Measurements from ENCODE around the gene ZNF768.

ZNF768 gene

DNA sequence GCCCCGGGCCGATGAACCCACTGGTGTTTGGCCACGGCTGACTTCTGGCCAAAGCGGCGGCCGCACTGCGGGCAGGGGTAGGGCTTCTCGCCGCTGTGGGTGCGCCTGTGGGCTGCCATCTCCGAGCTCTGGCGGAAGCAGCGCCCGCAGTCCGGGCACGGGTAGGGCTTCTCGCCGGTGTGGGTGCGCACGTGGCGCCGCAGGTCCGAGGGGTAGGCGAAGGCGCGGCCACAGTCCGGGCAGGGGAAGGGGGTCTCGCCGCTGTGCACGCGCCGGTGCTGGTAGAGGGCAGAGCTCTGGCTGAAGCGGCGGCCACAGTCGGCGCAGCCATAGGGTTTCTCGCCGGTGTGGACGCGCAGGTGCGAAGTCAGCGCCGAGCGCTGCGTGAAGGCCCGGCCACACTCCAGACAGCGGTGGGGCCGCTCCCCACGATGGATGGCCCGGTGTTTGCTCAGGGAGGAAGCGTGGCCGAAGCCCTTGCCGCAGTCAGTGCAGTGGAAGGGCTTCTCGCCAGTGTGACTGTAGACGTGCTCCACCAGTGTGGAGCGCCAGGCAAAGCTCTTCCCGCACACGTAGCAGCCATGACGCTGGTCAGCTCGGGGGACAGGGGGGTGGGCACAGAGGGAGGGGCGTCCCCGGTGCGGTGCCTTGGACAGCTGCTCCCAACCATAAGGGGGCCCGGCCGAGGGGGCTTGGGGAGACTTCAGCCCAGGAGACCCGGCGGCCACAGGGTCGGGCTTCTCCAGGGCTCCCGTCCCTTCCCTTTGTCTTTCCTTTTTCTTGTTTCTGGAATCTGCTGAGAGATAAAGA, 29.2 kb upstream of the ZNF768 start:
- TF ChIP-seq, protein P1, sequence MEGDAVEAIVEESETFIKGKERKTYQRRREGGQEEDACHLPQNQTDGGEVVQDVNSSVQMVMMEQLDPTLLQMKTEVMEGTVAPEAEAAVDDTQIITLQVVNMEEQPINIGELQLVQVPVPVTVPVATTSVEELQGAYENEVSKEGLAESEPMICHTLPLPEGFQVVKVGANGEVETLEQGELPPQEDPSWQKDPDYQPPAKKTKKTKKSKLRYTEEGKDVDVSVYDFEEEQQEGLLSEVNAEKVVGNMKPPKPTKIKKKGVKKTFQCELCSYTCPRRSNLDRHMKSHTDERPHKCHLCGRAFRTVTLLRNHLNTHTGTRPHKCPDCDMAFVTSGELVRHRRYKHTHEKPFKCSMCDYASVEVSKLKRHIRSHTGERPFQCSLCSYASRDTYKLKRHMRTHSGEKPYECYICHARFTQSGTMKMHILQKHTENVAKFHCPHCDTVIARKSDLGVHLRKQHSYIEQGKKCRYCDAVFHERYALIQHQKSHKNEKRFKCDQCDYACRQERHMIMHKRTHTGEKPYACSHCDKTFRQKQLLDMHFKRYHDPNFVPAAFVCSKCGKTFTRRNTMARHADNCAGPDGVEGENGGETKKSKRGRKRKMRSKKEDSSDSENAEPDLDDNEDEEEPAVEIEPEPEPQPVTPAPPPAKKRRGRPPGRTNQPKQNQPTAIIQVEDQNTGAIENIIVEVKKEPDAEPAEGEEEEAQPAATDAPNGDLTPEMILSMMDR (conservative IDR thresholded peaks at IDR 0.05; ENCODE audit: low read length), result no peak
- H3K4me3 ChIP-seq (ENCODE audit: low read length), result no peak overlapping the region
- no peak for DNase-seq (ENCODE audit: low read depth)

DNA sequence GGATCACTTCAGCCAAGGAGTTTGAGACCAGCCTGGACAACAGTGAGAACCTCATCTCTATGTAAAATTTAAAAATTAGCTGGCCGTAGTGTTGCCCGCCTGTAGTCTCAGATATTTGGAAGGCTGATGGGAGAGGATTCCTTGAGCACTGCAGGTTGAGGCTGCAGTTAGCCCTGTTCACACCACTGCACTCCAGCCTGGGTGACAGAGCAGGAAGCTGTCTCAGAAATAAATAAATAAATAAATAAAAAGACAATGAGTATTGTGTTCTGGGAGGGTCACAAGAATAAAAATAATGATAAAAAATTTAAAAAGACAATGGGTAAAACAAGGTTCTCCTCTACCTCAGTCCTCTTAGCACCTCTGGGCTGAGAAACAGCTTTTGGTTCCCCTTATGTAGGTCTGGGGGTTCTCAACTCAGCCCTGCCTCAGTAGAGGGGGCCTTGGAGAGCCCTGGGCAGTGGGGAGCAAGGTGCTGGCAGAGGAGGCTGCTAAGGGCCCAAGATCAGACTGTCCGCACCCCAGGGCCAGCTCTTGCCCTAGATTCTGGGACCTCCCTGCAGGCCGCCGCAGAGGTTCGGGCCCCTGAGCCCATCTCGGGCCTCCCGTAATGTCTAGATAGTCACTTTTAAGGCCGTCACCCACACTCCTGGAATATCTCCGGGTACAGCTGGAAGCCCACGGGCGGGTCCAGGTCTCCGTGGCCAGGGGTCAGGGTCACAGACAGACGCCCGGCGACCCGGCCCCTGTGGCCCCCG, 28.4 kb upstream of the ZNF768 start:
- TF ChIP-seq, protein P1 (conservative IDR thresholded peaks at IDR 0.05; ENCODE audit: low read length), result no peak
- no peak for DNase-seq (ENCODE audit: low read depth)
- no peak overlapping the region for H3K4me3 ChIP-seq (ENCODE audit: low read length)

DNA sequence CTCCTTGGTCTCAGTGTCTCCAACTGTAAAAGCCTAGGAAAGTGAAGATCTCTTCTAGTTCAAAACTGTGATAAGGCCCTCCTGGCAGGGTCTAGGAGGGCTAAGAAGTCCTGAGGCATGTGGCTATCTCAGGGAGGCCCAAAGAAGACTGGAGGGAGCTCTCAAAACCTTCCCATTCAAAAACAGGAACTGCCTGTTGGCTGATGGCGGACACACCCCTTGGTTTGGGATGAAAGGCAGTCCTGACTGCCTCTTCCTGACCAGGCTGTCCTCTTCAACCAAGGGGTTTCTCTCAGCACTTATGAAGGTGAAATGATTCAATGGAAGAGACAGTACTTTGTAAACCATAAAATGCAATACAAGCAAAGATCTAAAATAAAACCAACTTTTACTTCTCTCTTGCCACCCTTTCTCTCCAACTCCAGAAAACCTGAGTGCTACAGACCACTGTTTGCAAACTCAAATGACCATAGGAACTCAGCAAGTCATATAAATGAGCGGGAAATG, 27.1 kb upstream of the ZNF768 start:
- H3K4me3 ChIP-seq (ENCODE audit: low read length), result no peak overlapping the region
- TF ChIP-seq, protein P1 (conservative IDR thresholded peaks at IDR 0.05; ENCODE audit: low read length), result no peak
- no peak for DNase-seq (ENCODE audit: low read depth)

DNA sequence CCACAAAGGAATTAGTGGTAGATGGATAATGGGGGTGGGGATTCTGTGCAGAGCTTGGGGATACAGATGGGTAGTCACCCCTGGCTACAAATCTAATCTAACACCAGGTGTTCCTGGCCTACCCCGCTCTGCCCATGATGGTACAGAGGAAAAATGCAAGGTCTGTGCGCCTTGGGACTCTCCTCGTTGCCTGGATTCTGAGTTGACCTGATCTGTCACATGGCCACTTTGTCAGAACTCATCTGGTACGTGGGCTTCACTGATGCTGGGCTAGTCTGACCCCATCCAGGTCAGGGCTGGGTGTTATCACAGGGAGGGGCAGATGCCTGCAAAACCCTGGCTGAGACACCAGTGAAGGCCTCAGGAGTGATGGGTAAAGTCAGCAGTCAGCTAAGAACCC, 26.6 kb upstream of the ZNF768 start:
- TF ChIP-seq, protein P1 (conservative IDR thresholded peaks at IDR 0.05; ENCODE audit: low read length), result no peak
- no peak for DNase-seq (ENCODE audit: low read depth)
- H3K4me3 ChIP-seq (ENCODE audit: low read length), result no peak overlapping the region

DNA sequence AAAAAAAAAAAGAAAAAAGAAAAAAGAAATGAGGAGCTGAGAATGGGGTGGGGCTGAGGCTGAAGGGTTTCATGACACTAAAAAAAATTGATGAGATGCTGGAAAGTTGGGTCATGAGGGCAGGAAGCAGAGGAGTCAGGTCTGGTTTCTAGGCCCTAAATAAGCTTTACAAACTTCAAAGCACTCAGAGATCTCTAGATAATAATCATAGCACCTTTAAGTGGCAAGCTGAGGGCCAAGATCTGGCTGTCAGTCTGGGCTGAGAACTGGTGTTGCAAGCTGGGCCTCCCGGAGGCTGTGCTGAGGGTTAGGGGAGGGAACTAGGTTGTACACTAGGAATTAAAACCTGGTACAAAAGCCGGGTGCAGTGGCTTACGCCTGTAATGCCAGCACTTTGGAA, 25.4 kb upstream of the ZNF768 start:
- TF ChIP-seq, protein P1 (conservative IDR thresholded peaks at IDR 0.05; ENCODE audit: low read length), result no peak
- H3K4me3 ChIP-seq (ENCODE audit: low read length), result no peak overlapping the region
- DNase-seq (ENCODE audit: low read depth), result no peak

DNA sequence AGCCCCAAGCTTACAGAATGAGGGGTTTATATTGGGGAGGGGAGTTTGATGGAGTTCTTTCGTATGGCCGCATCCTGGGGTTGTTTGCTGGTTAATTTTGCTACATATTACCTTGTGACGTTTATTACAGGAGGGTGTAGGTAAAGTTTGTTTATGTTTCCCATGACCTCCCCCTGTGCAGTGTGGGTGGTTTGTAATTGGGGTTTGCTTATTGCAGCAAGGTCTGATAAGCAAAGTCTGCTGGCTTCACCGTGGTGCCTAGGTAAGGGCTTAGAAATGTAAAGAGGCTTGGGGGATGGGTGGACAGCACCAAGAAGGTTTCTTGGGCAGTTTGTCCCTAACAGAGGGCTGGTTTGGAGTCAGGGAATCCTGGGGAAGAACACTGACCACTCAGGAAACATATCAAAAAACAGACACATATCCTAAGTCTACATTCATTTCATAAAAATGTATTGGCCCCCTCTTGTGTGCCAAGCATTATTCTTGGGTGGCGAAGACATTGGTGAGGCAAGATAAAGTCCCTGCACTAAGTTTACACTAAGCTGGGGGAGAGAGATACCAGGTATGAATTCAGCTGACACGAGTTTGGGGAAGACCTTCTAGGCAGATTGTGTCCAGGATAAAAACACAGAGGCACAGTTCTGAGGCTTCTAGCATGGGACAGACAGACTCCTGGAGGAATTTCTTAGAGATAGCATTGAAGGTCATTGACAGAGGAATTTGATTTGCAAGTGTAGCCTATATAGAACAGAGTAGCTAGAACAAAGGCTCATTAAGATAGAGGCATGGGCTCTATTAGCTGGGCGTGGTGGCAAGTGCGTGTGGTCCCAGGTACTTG, 22.3 kb upstream of the ZNF768 start:
- no peak for DNase-seq (ENCODE audit: low read depth)
- TF ChIP-seq, protein P1 (conservative IDR thresholded peaks at IDR 0.05; ENCODE audit: low read length), result no peak

More for the DNA sequence above, 22.3 kb upstream of the ZNF768 start:
- H3K4me3 ChIP-seq (ENCODE audit: low read length), result no peak overlapping the region
